Stimulated activated CD4-positive, alpha-beta T cell treated with anti-CD3 and anti-CD28 coated beads, Interleukin-2, amount 100 ng/mL, for 24 hours (primary cell): ENCODE results near the gene GAST.
"Not testable (repeated sequence)": the region's sequence is repeated elsewhere in the genome, so short reads cannot be mapped to it uniquely, and the experiment has no call there.

ENCODE experiments used
- DNase-seq, 2 donors: peaks; one replicate each; pipeline ENCODE4 v3.0.0-alpha.2; 2020

GAST gene

GRCh38 chr17:41684035-41684434 lies 28.1 kb upstream of the GAST start:
- no peak for DNase-seq

GRCh38 chr17:41685753-41686152 lies 26.4 kb upstream of the GAST start:
- DNase-seq = not testable (repeated sequence)

GRCh38 chr17:41686281-41686680 lies 25.9 kb upstream of the GAST start:
- DNase-seq = no peak

- DNase-seq = peak; percentile 60 to 68
These were observed 24.1 kb upstream of the GAST start for GRCh38 chr17:41687828-41688640.

GRCh38 chr17:41688641-41689496 lies 23.3 kb upstream of the GAST start, which contains the start of gene EIF1:
TSS of gene EIF1 (plus strand) at chr17:41688885. CDS start at chr17:41689039, 154 bp downstream.
- peak; percentile 100 for DNase-seq

GRCh38 chr17:41689497-41690299 lies 22.4 kb upstream of the GAST start:
- DNase-seq = peak; percentile 43 to 74

- DNase-seq = no peak
These were observed 21.6 kb upstream of the GAST start for GRCh38 chr17:41690497-41690896.

- DNase-seq = no peak
These were observed 20.9 kb upstream of the GAST start for GRCh38 chr17:41691031-41691777.

- DNase-seq = peak in 1 of 2 donors; percentile 24
These were observed 19.2 kb upstream of the GAST start for GRCh38 chr17:41692722-41693521.

GRCh38 chr17:41695134-41695661 lies 16.9 kb upstream of the GAST start:
- DNase-seq = no peak

- DNase-seq = peak; percentile 73 to 85
These were observed 16.0 kb upstream of the GAST start for GRCh38 chr17:41695954-41696757.

GRCh38 chr17:41697122-41697962 lies 14.8 kb upstream of the GAST start:
- no peak for DNase-seq

- not testable (repeated sequence) for DNase-seq
These were observed 11.3 kb upstream of the GAST start for GRCh38 chr17:41700843-41701242.

GRCh38 chr17:41702712-41703111 lies 9.4 kb upstream of the GAST start:
- no peak for DNase-seq

- DNase-seq = no peak
These were observed 6.7 kb upstream of the GAST start for GRCh38 chr17:41705271-41705991.

- no peak for DNase-seq
These were observed 4.1 kb upstream of the GAST start for GRCh38 chr17:41707803-41708669.

GRCh38 chr17:41710472-41711090 lies 1.6 kb upstream of the GAST start:
- no peak for DNase-seq
